K562 (cell line): ENCODE measurements around the gene ADAMTS7.

ENCODE experiments used
- FOSL1 ChIP-seq: fragments of 200-800 bp; sonication (Bioruptor generic); conservative IDR thresholded peaks from 2 replicates; pipeline ENCODE4 v1.6.1; 2016; ENCODE audit warnings: missing genetic modification characterization, missing compliant biosample characterization
- RAD21 ChIP-seq, 2 experiments: fragments of 250-450 bp in 1 of 2; fragments of 450-650 bp in 1 of 2; sonication (Bioruptor Pico) in 1 of 2; formaldehyde crosslinking in 1 of 2; IDR thresholded peaks in 1 of 2; conservative IDR thresholded peaks in 1 of 2; 2 replicates each; pipeline versions ENCODE4 v1.4.0 to v1.8.0; 2020 to 2022; ENCODE audit warnings: mild to moderate bottlenecking in 2 of 2, moderate library complexity in 1 of 2

GRCh38 chr15:78822514-78822913 lies 11.2 kb upstream of the ADAMTS7 start:
- no peak for TF ChIP-seq RAD21 (CRISPR knock-in tag; conservative IDR thresholded peaks at IDR 0.05 in 1 of 2, IDR thresholded peaks at IDR 0.05 in 1 of 2)
- TF ChIP-seq FOSL1 = no peak
